Prostate gland (tissue), 2 donors: ENCODE results near the gene MORN1. TPM values are rescaled to one million over a fixed set of nuclear protein-coding genes. Genes with fewer than 3 reads are reported as not detected.

Source experiments
- DNase-seq: peaks from one replicate; pipeline ENCODE4 v3.0.0-alpha.2; 2019; ENCODE audit warnings: low spot score
- H3K27ac ChIP-seq, 2 donors: fragments of 200-600 bp; sonication (generic); 2 replicates each; pipeline ENCODE4 v1.5.1; 2017 to 2019
- H3K27me3 ChIP-seq: fragments of 200-600 bp; sonication (generic); replicated peaks from 2 replicates; pipeline ENCODE4 v1.5.1; 2019; ENCODE audit not compliant: insufficient read depth
- H3K36me3 ChIP-seq, 2 donors: fragments of 200-600 bp; sonication (generic); 1 replicate in 1 of 2; 2 replicates in 1 of 2; pipeline versions ENCODE4 v1.5.1 to v1.8.1; 2017 to 2019
- H3K4me1 ChIP-seq: fragments of 200-600 bp; sonication (generic); replicated peaks from 2 replicates; pipeline ENCODE4 v1.5.1; 2019
- H3K4me3 ChIP-seq, 2 donors: fragments of 200-600 bp; sonication (generic); 2 replicates each; pipeline ENCODE4 v1.5.1; 2017 to 2019
- H3K9me3 ChIP-seq: fragments of 200-600 bp; sonication (generic); 2 replicates; pipeline ENCODE4 v1.5.1; 2017
- POLR2A ChIP-seq: fragments of 450-650 bp; IDR thresholded peaks from one replicate; pipeline ENCODE4 v1.6.1; 2016; ENCODE audit warnings: antibody characterized with exemption, mild to moderate bottlenecking
- POLR2AphosphoS5 ChIP-seq: sonication (generic); formaldehyde crosslinking; IDR thresholded peaks from one replicate; pipeline ENCODE4 v1.6.1; 2017; ENCODE audit warnings: antibody characterized with exemption
- WGBS: methylation state at CpG from one replicate; pipeline ENCODE4 v1.1.5; 2018; 5-methylcytosine and 5-hydroxymethylcytosine counted together
- intact Hi-C: fragments of 100-400 bp; cut with DNase I; formaldehyde crosslinking; loops from one replicate; pipeline ENCODE4 v1.14.2; 2022
- total RNA-seq, 2 donors: library from RNA; depleted of rRNA; stranded (reverse); fragments of >200 nt; gene quantifications; one replicate each; pipeline ENCODE4 v1.1.0, GENCODE V29; 2016
- TF ChIP-seq, protein P1 (sequence below), 4 experiments: fragments of 200-600 bp in 2 of 4; fragments of 450-650 bp in 2 of 4; sonication (generic) in 2 of 4; IDR thresholded peaks; 1 replicate in 3 of 4; 2 replicates in 1 of 4; pipeline ENCODE4 v1.5.1; 2016 to 2019; ENCODE audit warnings: antibody characterized with exemption in 4 of 4, mild to moderate bottlenecking in 2 of 4, moderate library complexity in 2 of 4

Gene MORN1
- total RNA-seq, 2 donors from 2014 or later, result 18.6 to 21.0 TPM

GRCh38 chr1:2399890-2400575 lies 8.7 kb upstream of the MORN1 start:
- WGBS, result 77% methylated on average over 16 of the region's 22 CpGs
- intact Hi-C loops, result no loop called here

DNA sequence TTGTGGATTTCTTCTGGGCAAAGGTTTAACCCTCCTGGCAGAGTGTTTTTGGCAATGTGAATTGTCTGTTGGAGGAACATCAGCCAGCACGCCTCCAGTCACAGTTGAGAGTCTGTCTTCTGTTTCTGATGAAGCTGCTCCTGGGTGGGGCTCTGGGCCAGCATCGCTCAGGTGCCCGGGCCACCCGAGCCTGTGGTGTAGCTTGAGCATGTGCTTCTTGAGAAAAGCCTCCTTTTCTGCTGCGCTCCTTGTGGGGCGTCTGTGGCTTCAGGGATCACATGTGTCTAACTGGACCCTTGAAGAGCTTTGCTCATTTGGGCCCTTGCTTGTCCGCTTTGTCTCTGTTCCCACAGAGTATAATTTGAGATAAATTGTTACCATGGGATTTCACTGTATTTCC lies 7.5 kb upstream of the MORN1 start:
- H3K36me3 ChIP-seq, result peaks cover 0 to 10% of the 10 kb centered on the region in 2 donors
- 74% methylated on average over 7 of the region's 7 CpGs for WGBS

More at GRCh38 chr1:2399890-2400575, 8.7 kb upstream of the MORN1 start:
- no peaks in the 10 kb centered on the region for H3K27me3 ChIP-seq
- TF ChIP-seq POLR2AphosphoS5 (no peak), POLR2A (no peak)
- TF ChIP-seq, protein P1, sequence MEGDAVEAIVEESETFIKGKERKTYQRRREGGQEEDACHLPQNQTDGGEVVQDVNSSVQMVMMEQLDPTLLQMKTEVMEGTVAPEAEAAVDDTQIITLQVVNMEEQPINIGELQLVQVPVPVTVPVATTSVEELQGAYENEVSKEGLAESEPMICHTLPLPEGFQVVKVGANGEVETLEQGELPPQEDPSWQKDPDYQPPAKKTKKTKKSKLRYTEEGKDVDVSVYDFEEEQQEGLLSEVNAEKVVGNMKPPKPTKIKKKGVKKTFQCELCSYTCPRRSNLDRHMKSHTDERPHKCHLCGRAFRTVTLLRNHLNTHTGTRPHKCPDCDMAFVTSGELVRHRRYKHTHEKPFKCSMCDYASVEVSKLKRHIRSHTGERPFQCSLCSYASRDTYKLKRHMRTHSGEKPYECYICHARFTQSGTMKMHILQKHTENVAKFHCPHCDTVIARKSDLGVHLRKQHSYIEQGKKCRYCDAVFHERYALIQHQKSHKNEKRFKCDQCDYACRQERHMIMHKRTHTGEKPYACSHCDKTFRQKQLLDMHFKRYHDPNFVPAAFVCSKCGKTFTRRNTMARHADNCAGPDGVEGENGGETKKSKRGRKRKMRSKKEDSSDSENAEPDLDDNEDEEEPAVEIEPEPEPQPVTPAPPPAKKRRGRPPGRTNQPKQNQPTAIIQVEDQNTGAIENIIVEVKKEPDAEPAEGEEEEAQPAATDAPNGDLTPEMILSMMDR (IDR thresholded peaks at IDR 0.05), result no peak
- H3K36me3 ChIP-seq, result peaks cover 0 to 19% of the 10 kb centered on the region in 2 donors
- no peaks in the 10 kb centered on the region for H3K4me1 ChIP-seq
- no peak for DNase-seq
- no peak overlapping the region for H3K4me3 ChIP-seq
- no peaks in the 10 kb centered on the region for H3K9me3 ChIP-seq
- H3K27ac ChIP-seq, result peak overlapping the region in 1 of 2 donors; percentile 35

GRCh38 chr1:2397007-2397679 lies 5.8 kb upstream of the MORN1 start:
- no peaks in the 10 kb centered on the region for H3K9me3 ChIP-seq
- peaks cover 19% of the 10 kb centered on the region for H3K4me1 ChIP-seq
- WGBS, result 85% methylated on average over 19 of the region's 19 CpGs

More for the DNA sequence above, 7.5 kb upstream of the MORN1 start:
- H3K27ac ChIP-seq, result no peak overlapping the region
- no peaks in the 10 kb centered on the region for H3K9me3 ChIP-seq
- TF ChIP-seq, protein P1 (IDR thresholded peaks at IDR 0.05), result no peak
- TF ChIP-seq POLR2AphosphoS5 (no peak), POLR2A (no peak)
- no peak for DNase-seq
- intact Hi-C loops, result no loop called here
- peaks cover 6% of the 10 kb centered on the region for H3K4me1 ChIP-seq
- H3K4me3 ChIP-seq, result no peak overlapping the region
- H3K27me3 ChIP-seq, result no peaks in the 10 kb centered on the region

GRCh38 chr1:2396476-2396875 lies 5.1 kb upstream of the MORN1 start:
- Histone ChIP-seq H3K27ac (no peak overlapping the region), H3K27me3 (no peaks in the 10 kb centered on the region), H3K4me1 (peaks cover 19% of the 10 kb centered on the region), H3K36me3 (peaks cover 0 to 7% of the 10 kb centered on the region in 2 donors), H3K4me3 (no peak overlapping the region), H3K9me3 (no peaks in the 10 kb centered on the region)
- intact Hi-C loops, result no loop called here
- no peak for DNase-seq
- WGBS, result 96% methylated on average over 5 of the region's 5 CpGs
- TF ChIP-seq POLR2A, result no peak
- no peak for TF ChIP-seq POLR2AphosphoS5
- TF ChIP-seq, protein P1 (IDR thresholded peaks at IDR 0.05), result no peak

More at GRCh38 chr1:2397007-2397679, 5.8 kb upstream of the MORN1 start:
- no peaks in the 10 kb centered on the region for H3K27me3 ChIP-seq
- TF ChIP-seq, protein P1 (IDR thresholded peaks at IDR 0.05), result no peak
- TF ChIP-seq POLR2A (no peak), POLR2AphosphoS5 (no peak)
- DNase-seq, result no peak
- H3K4me3 ChIP-seq, result no peak overlapping the region
- no peak overlapping the region for H3K27ac ChIP-seq
- peaks cover 0 to 7% of the 10 kb centered on the region in 2 donors for H3K36me3 ChIP-seq
- intact Hi-C loops, result no loop called here
